WTC11 (cell line): ENCODE data around the gene TPP1. TPM values are rescaled to one million over a fixed set of nuclear protein-coding genes. Genes with fewer than 3 reads are reported as not detected.

ENCODE experiments used
- ATAC-seq: fragments of 200-7000 bp; cut with Tn5 transposase; 2 replicates; pipeline ENCODE4 v1.10.0; 2021; ENCODE audit warnings: mild to moderate bottlenecking, moderate library complexity
- CTCF ChIA-PET: fragments of 300-600 bp; sonication (Branson Sonifier 250); formaldehyde crosslinking; loops from one replicate; lab custom pipeline; 2021; ENCODE audit warnings: antibody characterized with exemption; lab: Charles Lee
- POLR2A ChIA-PET: fragments of 350-600 bp; sonication (Branson Sonifier 250); formaldehyde crosslinking; loops from one replicate; lab custom pipeline; 2021; ENCODE audit warnings: antibody characterized with exemption; lab: Charles Lee
- DNase-seq: peaks from one replicate; pipeline ENCODE4 v3.0.0; 2021; ENCODE audit warnings: low spot score
- H3K27ac Mint-ChIP-seq: 2 replicates; pipeline ENCODE4 v1.8.0; 2021; ENCODE audit warnings: mixed read lengths
- H3K27me3 Mint-ChIP-seq: 2 replicates; pipeline ENCODE4 v1.8.0; 2021; ENCODE audit warnings: low read depth, mild to moderate bottlenecking, moderate library complexity, mixed read lengths
- H3K36me3 Mint-ChIP-seq: 2 replicates; pipeline ENCODE4 v1.8.0; 2021; ENCODE audit warnings: mixed read lengths
- H3K4me1 Mint-ChIP-seq: 2 replicates; pipeline ENCODE4 v1.8.0; 2022; ENCODE audit warnings: mixed read lengths
- H3K4me3 Mint-ChIP-seq: 2 replicates; pipeline ENCODE4 v1.8.0; 2021; ENCODE audit warnings: mild to moderate bottlenecking, moderate library complexity, mixed read lengths
- H3K9me3 Mint-ChIP-seq: 2 replicates; pipeline ENCODE4 v1.8.0; 2021; ENCODE audit warnings: mixed read lengths
- EMX1 ChIP-seq: fragments of 250-450 bp; sonication (Bioruptor Pico); IDR thresholded peaks from 2 replicates; pipeline ENCODE4 v1.8.0; 2021; ENCODE audit warnings: mild to moderate bottlenecking
- ETV6 ChIP-seq: sonication (generic); formaldehyde crosslinking; IDR thresholded peaks from 2 replicates; pipeline ENCODE4 v1.8.1; 2022; ENCODE audit warnings: mild to moderate bottlenecking, missing genetic modification reagents
- GTF2I ChIP-seq: fragments of 250-450 bp; sonication (Bioruptor Pico); conservative IDR thresholded peaks from 2 replicates; pipeline ENCODE4 v1.4.0; 2021; ENCODE audit warnings: mild to moderate bottlenecking
- NFE2L1 ChIP-seq: sonication (generic); formaldehyde crosslinking; IDR thresholded peaks from 2 replicates; pipeline ENCODE4 v1.8.1; 2023; ENCODE audit warnings: missing genetic modification reagents
- PRRX2 ChIP-seq: fragments of 250-450 bp; sonication (Bioruptor Pico); IDR thresholded peaks from 2 replicates; pipeline ENCODE4 v1.8.0; 2021; ENCODE audit warnings: mild to moderate bottlenecking
- RORB ChIP-seq: fragments of 250-450 bp; sonication (Bioruptor Pico); IDR thresholded peaks from 2 replicates; pipeline ENCODE4 v1.9.0; 2021; ENCODE audit warnings: mild to moderate bottlenecking
- SMAD4 ChIP-seq: sonication (generic); formaldehyde crosslinking; IDR thresholded peaks from 2 replicates; pipeline ENCODE4 v1.8.0; 2022; ENCODE audit warnings: mild to moderate bottlenecking, missing genetic modification reagents
- TCF7 ChIP-seq: sonication (generic); formaldehyde crosslinking; IDR thresholded peaks from 2 replicates; pipeline ENCODE4 v1.8.0; 2022; ENCODE audit warnings: mild to moderate bottlenecking, low read depth, missing genetic modification reagents, moderate library complexity
- TEAD4 ChIP-seq: sonication (generic); formaldehyde crosslinking; IDR thresholded peaks from 2 replicates; pipeline ENCODE4 v1.8.0; 2022; ENCODE audit warnings: mild to moderate bottlenecking, missing genetic modification reagents
- TP53 ChIP-seq: sonication (generic); formaldehyde crosslinking; IDR thresholded peaks from 2 replicates; pipeline ENCODE4 v1.8.1; 2023; ENCODE audit warnings: mild to moderate bottlenecking, missing genetic modification reagents
- ZNF263 ChIP-seq: sonication (generic); formaldehyde crosslinking; IDR thresholded peaks from 2 replicates; pipeline ENCODE4 v1.8.1; 2022; ENCODE audit warnings: low read depth, mild to moderate bottlenecking, moderate library complexity, missing genetic modification reagents
- ZNF671 ChIP-seq: fragments of 250-450 bp; sonication (Bioruptor Pico); IDR thresholded peaks from 2 replicates; pipeline ENCODE4 v1.8.0; 2021; ENCODE audit warnings: mild to moderate bottlenecking
- total RNA-seq: library from RNA; stranded (reverse); gene quantifications from 3 replicates; pipeline ENCODE4 v1.2.3, GENCODE V29; 2021
- TF ChIP-seq, protein P1 (sequence below): sonication (generic); formaldehyde crosslinking; IDR thresholded peaks from 2 replicates; pipeline ENCODE4 v1.8.1; 2023; ENCODE audit warnings: mild to moderate bottlenecking, missing genetic modification reagents, borderline replicate concordance
- TF ChIP-seq, protein P2 (sequence below): sonication (generic); formaldehyde crosslinking; IDR thresholded peaks from 2 replicates; pipeline ENCODE4 v1.8.1; 2023; ENCODE audit warnings: mild to moderate bottlenecking, missing genetic modification reagents, moderate library complexity
- TF ChIP-seq, protein P3 (sequence below): sonication (generic); formaldehyde crosslinking; IDR thresholded peaks from 2 replicates; pipeline ENCODE4 v1.8.0; 2023; ENCODE audit warnings: mild to moderate bottlenecking, missing genetic modification reagents
- TF ChIP-seq, protein P4 (sequence below): sonication (generic); formaldehyde crosslinking; IDR thresholded peaks from 2 replicates; pipeline ENCODE4 v1.8.0; 2022; ENCODE audit warnings: mild to moderate bottlenecking, missing genetic modification reagents
- TF ChIP-seq, protein P5 (sequence below): fragments of 250-450 bp; sonication (Bioruptor Pico); IDR thresholded peaks from 2 replicates; pipeline ENCODE4 v1.8.0; 2021; ENCODE audit warnings: mild to moderate bottlenecking
- TF ChIP-seq, protein P6 (sequence below): fragments of 250-450 bp; sonication (Bioruptor Pico); conservative IDR thresholded peaks from 2 replicates; pipeline ENCODE4 v1.9.0; 2021; ENCODE audit warnings: mild to moderate bottlenecking
- TF ChIP-seq, protein P7 (sequence below): sonication (generic); formaldehyde crosslinking; IDR thresholded peaks from 2 replicates; pipeline ENCODE4 v1.8.0; 2022; ENCODE audit warnings: mild to moderate bottlenecking, missing genetic modification reagents

The TPP1 gene
- total RNA-seq, 1 experiment from 2014 or later = 36.2 TPM

DNA sequence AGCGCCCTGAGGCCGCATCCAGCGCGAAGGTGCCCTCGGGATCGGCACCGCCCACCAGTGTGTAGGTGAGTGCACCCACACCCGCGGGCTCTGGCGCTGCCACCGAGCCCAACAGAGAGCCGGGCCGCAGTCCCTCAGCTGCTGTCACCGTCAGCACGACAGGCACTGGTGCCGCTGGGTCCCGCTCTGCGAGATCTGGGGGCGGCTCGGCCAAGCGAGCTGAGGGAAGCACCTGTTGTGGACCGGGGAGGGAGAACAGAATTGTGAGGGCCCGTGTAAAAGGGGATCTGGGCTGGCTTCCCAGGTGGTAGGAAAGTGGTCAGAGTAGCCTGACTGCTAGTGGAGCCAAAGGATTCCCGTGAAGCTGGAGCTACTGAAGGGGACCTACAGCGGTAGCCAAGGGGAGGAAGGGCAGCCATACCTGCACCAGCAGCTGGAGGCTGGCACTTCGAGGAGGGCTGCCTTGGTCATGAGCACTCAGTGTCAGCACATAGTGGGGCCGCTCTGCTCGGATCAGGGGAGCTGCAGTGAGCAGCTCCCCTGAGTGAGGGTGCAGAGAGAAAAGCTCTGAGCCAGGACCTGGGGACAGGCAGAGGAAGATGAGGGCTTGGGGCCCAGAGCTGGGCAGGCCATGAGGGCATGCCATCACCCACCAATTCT lies 11.5 kb upstream of the TPP1 start:
- TF ChIP-seq SMAD4 (no peak), ETV6 (CRISPR knock-in tag) (no peak), TEAD4 (CRISPR knock-in tag) (no peak), ZNF671 (CRISPR knock-in tag) (no peak), PRRX2 (no peak), EMX1 (CRISPR knock-in tag) (no peak)
- TF ChIP-seq, protein P1, sequence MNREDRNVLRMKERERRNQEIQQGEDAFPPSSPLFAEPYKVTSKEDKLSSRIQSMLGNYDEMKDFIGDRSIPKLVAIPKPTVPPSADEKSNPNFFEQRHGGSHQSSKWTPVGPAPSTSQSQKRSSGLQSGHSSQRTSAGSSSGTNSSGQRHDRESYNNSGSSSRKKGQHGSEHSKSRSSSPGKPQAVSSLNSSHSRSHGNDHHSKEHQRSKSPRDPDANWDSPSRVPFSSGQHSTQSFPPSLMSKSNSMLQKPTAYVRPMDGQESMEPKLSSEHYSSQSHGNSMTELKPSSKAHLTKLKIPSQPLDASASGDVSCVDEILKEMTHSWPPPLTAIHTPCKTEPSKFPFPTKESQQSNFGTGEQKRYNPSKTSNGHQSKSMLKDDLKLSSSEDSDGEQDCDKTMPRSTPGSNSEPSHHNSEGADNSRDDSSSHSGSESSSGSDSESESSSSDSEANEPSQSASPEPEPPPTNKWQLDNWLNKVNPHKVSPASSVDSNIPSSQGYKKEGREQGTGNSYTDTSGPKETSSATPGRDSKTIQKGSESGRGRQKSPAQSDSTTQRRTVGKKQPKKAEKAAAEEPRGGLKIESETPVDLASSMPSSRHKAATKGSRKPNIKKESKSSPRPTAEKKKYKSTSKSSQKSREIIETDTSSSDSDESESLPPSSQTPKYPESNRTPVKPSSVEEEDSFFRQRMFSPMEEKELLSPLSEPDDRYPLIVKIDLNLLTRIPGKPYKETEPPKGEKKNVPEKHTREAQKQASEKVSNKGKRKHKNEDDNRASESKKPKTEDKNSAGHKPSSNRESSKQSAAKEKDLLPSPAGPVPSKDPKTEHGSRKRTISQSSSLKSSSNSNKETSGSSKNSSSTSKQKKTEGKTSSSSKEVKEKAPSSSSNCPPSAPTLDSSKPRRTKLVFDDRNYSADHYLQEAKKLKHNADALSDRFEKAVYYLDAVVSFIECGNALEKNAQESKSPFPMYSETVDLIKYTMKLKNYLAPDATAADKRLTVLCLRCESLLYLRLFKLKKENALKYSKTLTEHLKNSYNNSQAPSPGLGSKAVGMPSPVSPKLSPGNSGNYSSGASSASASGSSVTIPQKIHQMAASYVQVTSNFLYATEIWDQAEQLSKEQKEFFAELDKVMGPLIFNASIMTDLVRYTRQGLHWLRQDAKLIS (CRISPR knock-in tag) = no peak
- TF ChIP-seq, all 79 proteins: peak for 0
- peaks cover 41% of the 10 kb centered on the region for H3K27me3 Mint-ChIP-seq
- ChIA-PET CTCF (interaction anchor here (0.8 to 2.5 kb wide), 9 partner anchors 9 to 155 kb away, joined by 3 to 10 read pairs (median 3); partner anchors contain the start of genes MRPL17, TAF10 and TPP1), POLR2A (interaction anchor here (1.1 to 1.2 kb wide), 2 partner anchors 12 to 61 kb away, joined by 3 read pairs; partner anchors contain the start of gene TPP1)
- peak overlapping the region; percentile 66 for H3K4me3 Mint-ChIP-seq
- peaks cover 8% of the 10 kb centered on the region; the same call in 1 of the 2 replicates for H3K4me1 Mint-ChIP-seq
- H3K27ac Mint-ChIP-seq = no peak overlapping the region
- H3K36me3 Mint-ChIP-seq = no peaks in the 10 kb centered on the region
- no peak for DNase-seq
- ATAC-seq = peak; percentile 45
- H3K9me3 Mint-ChIP-seq = no peaks in the 10 kb centered on the region

DNA sequence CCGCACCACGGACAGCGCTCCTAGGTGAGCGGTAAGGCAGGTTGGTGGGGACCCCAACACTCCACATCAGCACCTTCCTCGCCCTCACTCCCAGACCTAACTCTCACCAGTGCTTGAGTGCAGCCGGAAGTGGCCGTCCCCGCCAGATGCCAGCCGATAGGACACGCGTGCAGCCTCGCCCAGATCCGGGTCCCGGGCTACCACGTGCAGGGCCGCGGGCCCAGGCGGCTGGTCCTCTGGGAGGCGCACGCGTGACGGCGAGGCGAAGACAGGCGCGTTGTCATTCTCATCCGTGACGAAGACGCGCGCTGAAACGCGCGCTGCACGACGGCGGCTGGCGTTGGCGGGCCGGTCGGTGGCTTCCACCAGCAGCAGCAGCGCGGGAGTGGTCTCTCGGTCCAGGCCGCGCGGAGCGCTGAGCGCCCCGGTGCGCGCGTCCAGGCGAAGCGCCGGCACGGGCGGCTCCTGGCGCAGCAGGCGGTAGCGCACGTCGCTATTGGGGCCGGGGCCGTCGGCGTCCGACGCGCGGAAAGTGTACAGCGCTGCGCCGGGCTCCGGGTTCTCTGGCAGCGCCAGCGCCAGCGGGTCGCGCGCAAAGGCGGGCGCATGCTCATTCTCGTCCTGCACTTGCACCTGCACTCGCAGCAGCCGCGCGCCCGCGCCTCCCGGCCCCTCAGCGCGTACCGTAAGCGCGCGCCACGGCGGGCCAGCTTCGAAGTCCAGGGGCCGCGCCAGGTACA lies 10.8 kb upstream of the TPP1 start:
- Mint-ChIP-seq H3K9me3 (no peaks in the 10 kb centered on the region), H3K4me3 (peak overlapping the region; percentile 66), H3K36me3 (no peaks in the 10 kb centered on the region), H3K4me1 (peaks cover 8% of the 10 kb centered on the region; the same call in 1 of the 2 replicates), H3K27ac (no peak overlapping the region), H3K27me3 (peaks cover 41% of the 10 kb centered on the region)
- ChIA-PET POLR2A (interaction anchor here (1.2 kb wide), 2 partner anchors 11 kb away, joined by 3 to 4 read pairs; partner anchors contain the start of gene TPP1), CTCF (interaction anchor here (0.9 to 2.5 kb wide), 7 partner anchors 8 to 154 kb away, joined by 3 to 10 read pairs (median 4); partner anchors contain the start of genes MRPL17 and TPP1)
- DNase-seq (peak; percentile 80), ATAC-seq (peak; percentile 77)
- TF ChIP-seq ZNF263 (CRISPR knock-in tag) = no peak; the same call in 1 of the 2 replicates
- peak; percentile 91 for TF ChIP-seq TEAD4 (CRISPR knock-in tag)
- peak; percentile 75; the same call in 1 of the 2 replicates for TF ChIP-seq TCF7 (CRISPR knock-in tag)
- TF ChIP-seq, protein P2, sequence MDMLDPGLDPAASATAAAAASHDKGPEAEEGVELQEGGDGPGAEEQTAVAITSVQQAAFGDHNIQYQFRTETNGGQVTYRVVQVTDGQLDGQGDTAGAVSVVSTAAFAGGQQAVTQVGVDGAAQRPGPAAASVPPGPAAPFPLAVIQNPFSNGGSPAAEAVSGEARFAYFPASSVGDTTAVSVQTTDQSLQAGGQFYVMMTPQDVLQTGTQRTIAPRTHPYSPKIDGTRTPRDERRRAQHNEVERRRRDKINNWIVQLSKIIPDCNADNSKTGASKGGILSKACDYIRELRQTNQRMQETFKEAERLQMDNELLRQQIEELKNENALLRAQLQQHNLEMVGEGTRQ (CRISPR knock-in tag) = 0 out of 2 replicates have a peak, but pooled peaks have one; percentile 37
- no peak for TF ChIP-seq GTF2I (CRISPR knock-in tag)
- TF ChIP-seq, protein P3, sequence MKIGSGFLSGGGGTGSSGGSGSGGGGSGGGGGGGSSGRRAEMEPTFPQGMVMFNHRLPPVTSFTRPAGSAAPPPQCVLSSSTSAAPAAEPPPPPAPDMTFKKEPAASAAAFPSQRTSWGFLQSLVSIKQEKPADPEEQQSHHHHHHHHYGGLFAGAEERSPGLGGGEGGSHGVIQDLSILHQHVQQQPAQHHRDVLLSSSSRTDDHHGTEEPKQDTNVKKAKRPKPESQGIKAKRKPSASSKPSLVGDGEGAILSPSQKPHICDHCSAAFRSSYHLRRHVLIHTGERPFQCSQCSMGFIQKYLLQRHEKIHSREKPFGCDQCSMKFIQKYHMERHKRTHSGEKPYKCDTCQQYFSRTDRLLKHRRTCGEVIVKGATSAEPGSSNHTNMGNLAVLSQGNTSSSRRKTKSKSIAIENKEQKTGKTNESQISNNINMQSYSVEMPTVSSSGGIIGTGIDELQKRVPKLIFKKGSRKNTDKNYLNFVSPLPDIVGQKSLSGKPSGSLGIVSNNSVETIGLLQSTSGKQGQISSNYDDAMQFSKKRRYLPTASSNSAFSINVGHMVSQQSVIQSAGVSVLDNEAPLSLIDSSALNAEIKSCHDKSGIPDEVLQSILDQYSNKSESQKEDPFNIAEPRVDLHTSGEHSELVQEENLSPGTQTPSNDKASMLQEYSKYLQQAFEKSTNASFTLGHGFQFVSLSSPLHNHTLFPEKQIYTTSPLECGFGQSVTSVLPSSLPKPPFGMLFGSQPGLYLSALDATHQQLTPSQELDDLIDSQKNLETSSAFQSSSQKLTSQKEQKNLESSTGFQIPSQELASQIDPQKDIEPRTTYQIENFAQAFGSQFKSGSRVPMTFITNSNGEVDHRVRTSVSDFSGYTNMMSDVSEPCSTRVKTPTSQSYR (CRISPR knock-in tag) = peak; percentile 92
- TF ChIP-seq RORB (CRISPR knock-in tag) = no peak
- TF ChIP-seq, protein P4, sequence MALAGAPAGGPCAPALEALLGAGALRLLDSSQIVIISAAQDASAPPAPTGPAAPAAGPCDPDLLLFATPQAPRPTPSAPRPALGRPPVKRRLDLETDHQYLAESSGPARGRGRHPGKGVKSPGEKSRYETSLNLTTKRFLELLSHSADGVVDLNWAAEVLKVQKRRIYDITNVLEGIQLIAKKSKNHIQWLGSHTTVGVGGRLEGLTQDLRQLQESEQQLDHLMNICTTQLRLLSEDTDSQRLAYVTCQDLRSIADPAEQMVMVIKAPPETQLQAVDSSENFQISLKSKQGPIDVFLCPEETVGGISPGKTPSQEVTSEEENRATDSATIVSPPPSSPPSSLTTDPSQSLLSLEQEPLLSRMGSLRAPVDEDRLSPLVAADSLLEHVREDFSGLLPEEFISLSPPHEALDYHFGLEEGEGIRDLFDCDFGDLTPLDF = peak; percentile 86; the same call in 1 of the 2 replicates
- TF ChIP-seq, protein P5, sequence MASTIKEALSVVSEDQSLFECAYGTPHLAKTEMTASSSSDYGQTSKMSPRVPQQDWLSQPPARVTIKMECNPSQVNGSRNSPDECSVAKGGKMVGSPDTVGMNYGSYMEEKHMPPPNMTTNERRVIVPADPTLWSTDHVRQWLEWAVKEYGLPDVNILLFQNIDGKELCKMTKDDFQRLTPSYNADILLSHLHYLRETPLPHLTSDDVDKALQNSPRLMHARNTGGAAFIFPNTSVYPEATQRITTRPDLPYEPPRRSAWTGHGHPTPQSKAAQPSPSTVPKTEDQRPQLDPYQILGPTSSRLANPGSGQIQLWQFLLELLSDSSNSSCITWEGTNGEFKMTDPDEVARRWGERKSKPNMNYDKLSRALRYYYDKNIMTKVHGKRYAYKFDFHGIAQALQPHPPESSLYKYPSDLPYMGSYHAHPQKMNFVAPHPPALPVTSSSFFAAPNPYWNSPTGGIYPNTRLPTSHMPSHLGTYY (CRISPR knock-in tag) = no peak
- TF ChIP-seq, protein P6, sequence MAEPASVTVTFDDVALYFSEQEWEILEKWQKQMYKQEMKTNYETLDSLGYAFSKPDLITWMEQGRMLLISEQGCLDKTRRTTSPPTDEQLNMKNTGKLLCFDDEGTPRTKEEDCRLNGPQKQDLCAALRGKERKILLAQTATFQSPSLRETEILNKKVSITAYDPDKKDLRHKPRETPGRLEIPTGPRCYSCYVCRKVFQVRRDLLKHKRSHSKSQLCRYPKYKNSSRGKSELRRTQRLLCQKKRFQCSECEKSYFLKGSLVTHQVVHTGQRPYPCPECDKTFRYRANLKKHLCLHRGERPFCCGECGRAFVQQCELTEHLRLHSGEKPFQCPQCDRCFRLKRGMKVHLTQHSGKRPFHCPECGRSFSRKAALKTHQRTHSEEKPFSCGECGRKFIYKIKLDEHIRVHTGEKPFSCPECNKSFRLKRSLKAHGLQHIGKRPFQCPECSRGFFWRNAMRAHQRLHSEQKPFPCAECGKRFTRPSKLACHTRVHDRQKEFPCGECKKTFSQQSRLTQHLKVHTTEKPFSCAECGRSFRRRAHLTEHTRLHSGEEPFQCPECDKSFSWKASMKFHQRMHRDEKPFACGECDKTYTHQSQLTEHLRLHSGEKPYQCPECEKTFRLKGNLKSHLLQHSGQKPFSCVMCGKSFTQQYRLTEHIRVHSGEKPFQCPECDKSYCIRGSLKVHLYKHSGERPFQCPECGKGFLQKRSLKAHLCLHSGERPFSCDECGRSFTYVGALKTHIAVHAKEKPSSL = no peak
- 0 out of 2 replicates have a peak, but pooled peaks have one; percentile 94 for TF ChIP-seq TP53 (CRISPR knock-in tag)
- TF ChIP-seq, protein P7, sequence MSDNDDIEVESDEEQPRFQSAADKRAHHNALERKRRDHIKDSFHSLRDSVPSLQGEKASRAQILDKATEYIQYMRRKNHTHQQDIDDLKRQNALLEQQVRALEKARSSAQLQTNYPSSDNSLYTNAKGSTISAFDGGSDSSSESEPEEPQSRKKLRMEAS (CRISPR knock-in tag) = peak; percentile 98
- TF ChIP-seq NFE2L1 (CRISPR knock-in tag) = peak; percentile 44; the same call in 1 of the 2 replicates
